Measurements from ENCODE around the gene LMX1B.

Gene LMX1B

GRCh38 chr9:126743041-126743440 is 129.3 kb downstream of the LMX1B start:
- TF ChIP-seq CTCF (IDR thresholded peaks at IDR 0.05; ENCODE audit: borderline replicate concordance, control extremely low read depth, extremely low read depth, insufficient read depth, missing control alignments): no peak
- no peak for DNase-seq (ENCODE audit: low spot score)
- in situ Hi-C loops (cut with MboI; ENCODE audit: low sequenced_read_pairs, unreplicated experiment): no loop called here

GRCh38 chr9:126745574-126746411 is 132.1 kb downstream of the LMX1B start:
- no peak for DNase-seq (ENCODE audit: low spot score)
- TF ChIP-seq CTCF (IDR thresholded peaks at IDR 0.05; ENCODE audit: borderline replicate concordance, control extremely low read depth, extremely low read depth, insufficient read depth, missing control alignments): no peak
- in situ Hi-C loops (cut with MboI; ENCODE audit: low sequenced_read_pairs, unreplicated experiment): no loop called here
